ENCODE measurements around the gene ARHGEF28.

ARHGEF28 gene

DNA sequence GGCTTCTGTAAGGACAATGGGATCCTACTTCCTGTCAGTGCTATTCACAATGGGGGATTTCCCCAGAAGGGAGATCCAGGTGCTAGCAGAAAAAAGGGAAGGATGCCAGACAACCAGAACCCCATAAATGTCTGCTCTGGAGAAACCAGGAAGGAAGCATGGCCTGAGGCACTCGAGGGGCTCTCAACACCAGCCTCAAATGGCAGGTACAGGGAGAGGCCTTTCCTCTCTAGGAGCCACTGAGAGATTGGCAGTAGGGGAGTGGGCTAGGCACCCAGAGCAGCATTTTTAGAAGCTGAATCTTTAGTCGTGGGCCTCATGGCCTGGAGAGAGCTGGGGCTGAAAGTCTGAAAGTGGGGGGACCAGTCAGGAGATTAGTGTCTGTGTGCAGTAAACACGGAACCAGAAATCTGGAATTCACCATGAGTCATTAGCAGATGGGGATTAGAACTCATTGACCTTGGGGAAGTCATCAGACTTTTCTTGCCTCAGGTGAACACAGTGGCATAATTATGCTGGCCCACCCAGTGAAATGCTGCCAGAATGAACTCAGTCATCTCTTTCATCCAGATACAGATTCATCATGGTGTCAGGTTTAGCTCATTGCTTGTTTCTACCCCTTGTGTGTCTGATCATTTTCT is 28.3 kb downstream of the ARHGEF28 start:
- no peak for DNase-seq (ENCODE audit: low spot score)

DNA sequence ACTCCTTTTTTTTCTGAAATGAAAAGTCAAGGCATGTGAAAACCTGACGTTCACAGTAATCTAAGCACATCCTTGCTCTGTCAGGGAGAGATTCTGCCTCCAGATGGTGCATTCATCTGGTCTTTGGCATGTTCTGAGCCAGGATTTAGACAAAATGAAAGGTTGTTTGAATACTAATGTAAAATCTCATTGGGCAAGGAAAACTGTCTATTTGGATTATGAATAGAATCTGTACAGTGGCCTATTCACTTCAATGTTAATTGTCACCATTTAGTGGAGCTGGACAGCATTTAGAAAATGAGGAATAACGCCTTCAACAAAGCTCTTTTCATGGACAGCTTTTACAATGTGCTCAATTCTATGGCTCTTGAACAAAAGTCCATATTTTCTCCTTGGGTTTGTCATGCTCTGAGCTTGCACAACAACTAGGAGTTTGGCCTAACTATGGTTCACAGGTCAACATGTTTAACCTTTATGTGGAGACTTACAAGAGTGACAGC is 28.9 kb downstream of the ARHGEF28 start:
- peak; percentile 84 for DNase-seq (ENCODE audit: low spot score)

DNA sequence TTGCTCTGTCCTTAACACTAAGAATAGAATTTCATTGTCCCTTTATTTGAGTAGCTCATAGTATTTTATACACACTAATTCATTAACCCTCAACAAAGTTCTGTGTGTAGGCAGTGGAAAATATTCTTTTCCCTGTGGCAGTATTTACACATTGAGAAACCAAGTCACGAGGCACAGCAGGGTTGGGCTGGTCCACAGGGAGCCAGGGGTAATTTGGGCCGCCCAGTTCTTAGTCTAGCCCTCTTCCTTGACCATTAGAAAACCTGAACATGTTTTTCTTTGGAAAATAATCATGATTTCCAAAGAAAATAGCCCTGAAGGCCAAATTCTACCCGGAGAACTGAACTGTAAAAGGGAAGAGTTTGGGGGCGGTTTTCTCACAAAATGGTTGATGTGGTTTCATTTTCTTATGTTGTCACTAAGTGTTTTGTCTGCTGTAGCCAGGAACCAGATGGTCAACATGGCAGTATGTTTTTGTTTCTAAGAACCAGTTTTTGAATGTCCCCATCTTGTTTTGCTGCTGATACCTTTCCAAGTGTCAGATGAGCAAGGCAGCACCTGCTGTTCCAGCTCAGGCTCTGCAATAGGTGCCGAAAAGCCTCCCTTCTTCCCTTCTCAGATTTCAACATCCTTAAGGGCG is 29.6 kb downstream of the ARHGEF28 start:
- no peak for DNase-seq (ENCODE audit: low spot score)

GRCh38 chr5:73661753-73662152 is 35.8 kb downstream of the ARHGEF28 start:
- no peak for DNase-seq (ENCODE audit: low spot score)

DNA sequence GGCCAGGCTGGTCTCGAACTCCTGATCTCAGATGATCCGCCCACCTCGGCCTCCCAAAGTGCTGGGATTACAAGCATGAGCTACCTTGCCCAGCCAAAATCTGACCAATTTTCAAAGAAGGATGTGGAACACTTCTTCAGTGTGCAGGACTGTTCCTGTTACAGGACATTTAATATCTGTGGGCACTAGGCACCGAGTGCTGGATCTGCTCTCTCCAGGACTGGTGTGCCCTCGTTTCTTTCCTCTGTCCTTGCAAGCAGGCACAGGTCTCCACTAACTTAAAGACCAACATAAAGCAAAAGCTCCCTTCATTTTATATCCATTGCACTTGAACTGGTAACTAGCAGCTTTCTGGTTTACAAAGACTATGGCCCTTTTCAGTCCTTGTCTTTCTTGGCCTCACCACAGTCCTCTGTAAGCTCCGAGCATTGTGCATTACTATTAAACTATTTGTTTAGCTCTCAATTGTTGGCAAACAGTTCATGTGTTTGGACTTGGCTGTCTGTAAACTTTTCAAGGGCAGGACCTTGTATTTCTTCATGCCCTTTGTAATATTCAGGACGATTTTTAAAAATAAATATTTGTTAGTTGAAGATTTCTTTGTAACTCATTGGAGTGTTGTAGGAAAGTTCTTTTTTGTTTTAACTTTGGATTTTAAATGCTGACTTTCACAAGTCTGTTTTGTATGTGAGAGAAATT is 37.3 kb downstream of the ARHGEF28 start:
- no peak for DNase-seq (ENCODE audit: low spot score)

- no peak for DNase-seq (ENCODE audit: low spot score)
Observed at GRCh38 chr5:73663860-73664240, 37.9 kb downstream of the ARHGEF28 start.

DNA sequence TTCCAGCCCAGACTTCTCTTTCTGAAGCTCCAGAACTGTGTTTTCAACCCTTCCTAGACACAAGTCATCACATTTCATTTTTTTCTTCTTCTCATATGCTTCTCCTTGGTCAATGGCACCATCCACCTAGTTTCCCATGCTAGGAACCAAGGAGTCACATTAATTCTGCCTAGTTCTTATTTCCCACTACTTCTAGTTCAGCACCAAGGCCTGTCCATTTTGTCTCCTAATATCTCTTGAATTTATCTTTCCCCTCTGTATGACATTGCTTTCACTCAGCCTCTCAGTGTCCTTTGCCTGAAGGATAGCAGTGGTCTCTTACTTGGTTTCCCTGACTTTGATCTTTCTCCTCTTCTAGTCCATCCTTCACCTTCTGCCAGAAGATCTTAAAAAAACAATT is 38.8 kb downstream of the ARHGEF28 start:
- no peak for DNase-seq (ENCODE audit: low spot score)

DNA sequence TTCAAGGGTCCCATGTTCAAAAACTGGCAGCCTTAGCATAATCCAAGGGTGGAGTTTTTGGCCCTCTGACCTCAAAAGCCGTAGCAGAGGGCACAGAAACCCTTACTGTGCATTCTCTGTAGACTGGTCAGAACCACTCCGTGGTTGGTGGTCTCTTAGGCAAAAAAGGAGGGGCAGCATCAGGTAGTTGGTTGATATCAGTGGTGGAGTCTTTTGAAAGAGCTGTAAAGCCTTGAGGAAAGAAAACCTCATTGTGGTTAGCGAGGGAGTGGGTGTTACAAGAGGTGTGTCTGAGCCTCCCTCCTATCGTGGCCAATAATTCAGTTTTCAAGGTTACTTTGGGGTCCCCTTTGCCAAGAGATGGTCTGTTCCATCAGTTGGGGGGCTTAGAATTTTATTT is 40.9 kb downstream of the ARHGEF28 start:
- no peak for DNase-seq (ENCODE audit: low spot score)

- DNase-seq (ENCODE audit: low spot score): no peak
Observed at GRCh38 chr5:73668017-73668416, 42.0 kb downstream of the ARHGEF28 start.

DNA sequence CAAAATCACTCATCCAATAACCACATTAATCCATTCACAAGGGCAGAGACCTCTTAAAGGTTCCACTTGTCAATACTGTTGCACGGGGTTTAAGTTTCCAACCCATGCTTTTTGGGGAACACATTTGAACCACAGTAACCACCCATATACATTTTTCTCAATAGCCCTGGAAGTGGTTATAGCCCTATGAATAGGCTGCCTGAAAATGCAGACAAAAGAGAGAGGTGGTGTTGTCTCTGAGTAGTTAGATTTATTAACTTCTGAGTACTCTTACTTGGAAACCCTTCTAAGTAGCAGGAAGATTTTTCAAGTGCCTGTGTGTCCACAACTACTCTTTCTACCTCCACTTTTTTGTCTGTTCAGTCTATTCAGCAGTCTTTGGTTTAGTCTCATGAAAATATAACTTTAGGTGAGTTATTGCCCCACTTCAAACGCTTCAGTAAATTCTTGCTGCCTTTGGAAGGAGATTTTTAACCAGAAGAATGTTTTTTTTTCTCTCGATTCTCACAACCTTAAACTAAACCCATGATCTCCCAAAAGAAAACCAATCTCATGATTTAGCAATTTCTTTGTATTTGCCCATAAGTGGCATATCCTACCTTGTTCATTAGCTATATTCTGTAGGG is 42.6 kb downstream of the ARHGEF28 start:
- no peak for DNase-seq (ENCODE audit: low spot score)

- DNase-seq (ENCODE audit: low spot score): no peak
Observed at GRCh38 chr5:73670731-73671130, 44.7 kb downstream of the ARHGEF28 start.

DNA sequence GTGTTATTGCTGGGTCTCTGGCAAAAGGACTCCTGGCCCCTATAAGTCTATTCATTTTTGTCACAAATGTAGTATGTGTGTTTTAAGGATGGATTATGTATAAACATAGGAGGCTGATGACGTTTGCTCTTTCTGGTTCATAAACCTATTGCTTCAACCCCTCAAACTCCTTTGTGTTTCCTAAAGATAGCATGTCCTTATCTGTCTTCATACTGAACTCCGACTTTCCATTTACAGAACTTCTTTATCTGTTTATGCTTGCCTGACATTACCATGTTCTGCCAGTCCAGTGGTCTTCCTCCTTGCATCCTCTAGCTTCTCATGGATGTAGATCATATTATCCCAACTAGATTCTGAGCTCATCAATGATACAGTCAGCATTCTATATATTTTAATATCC is 46.1 kb downstream of the ARHGEF28 start:
- DNase-seq (ENCODE audit: low spot score): no peak

DNA sequence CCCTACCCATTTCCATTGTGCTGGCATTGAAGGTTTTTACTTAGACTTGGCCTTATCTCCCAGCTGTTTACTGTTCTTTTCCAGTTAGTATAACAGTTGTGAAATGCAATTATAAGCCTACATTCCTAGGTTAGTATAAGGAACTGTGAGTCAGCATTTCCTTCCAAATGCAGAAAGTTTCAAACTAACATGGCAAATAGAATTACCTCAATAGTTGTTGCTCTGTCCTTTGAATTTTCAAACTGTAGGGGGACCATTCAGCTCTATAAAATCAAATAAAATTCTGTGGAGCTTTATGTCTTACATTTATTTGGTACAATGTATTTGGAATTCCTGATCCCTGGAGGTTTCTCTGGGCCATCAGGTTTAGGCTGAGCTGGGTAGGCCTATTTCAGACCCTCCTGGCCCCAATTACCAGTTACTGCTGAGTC is 47.2 kb downstream of the ARHGEF28 start:
- DNase-seq (ENCODE audit: low spot score): no peak

DNA sequence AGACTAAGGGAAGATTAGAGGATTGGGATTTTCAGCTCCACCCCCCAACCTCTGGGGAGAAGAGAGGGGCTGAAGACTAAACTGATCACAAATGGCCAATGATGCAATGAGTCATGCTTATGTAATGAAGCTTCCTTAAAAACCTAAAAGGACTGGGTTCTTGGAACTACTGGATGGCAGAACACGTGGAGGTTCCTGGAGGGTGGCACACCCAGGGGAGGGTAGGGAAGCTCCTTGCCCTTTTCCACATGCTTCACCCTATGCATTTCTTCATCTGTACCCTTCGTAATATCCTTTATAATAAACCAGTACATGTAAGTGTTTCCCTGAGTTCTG is 48.6 kb downstream of the ARHGEF28 start:
- DNase-seq (ENCODE audit: low spot score): no peak

DNA sequence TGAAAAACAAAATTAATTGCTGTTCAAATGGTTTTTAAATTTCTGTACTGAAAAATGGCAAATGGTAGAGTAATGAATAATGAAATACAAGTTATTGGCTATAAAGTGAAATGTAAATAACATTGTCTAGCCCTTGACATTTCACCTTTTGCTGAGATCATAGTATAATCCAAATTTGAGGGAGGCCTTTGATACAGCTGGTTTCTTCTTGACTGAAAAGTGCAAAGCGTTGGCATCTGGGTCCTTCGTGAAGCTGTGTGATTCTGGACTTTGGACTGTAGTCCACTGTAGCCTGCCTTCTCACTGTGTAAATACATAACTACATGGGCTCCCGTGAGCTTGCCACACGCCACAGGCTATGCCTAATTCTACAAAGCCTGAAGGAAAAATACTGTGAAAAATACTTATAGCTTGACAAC is 52.3 kb downstream of the ARHGEF28 start:
- DNase-seq (ENCODE audit: low spot score): no peak

DNA sequence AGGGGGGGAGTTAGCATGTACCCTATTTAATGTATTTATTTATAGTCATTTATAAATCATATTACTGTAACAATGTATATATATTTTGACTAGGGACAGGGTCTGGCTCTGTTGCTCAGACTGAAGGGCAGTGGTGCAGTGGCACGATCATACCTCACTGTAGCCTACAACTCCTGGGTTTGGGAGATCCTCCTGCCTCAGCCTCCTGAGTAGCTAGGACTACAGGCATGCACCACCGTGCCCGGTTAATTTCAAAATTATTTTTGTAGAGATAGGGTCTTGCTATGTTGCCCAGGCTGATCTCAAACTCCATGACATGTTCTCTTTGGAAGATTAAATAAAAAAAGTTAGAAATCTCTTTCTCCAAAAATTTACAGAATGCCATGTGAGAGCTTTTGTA is 52.8 kb downstream of the ARHGEF28 start:
- DNase-seq (ENCODE audit: low spot score): no peak

GRCh38 chr5:73682176-73682575 is 56.2 kb downstream of the ARHGEF28 start:
- DNase-seq (ENCODE audit: low spot score): no peak

- no peak for DNase-seq (ENCODE audit: low spot score)
Observed at GRCh38 chr5:73684691-73685090, 58.7 kb downstream of the ARHGEF28 start.

DNA sequence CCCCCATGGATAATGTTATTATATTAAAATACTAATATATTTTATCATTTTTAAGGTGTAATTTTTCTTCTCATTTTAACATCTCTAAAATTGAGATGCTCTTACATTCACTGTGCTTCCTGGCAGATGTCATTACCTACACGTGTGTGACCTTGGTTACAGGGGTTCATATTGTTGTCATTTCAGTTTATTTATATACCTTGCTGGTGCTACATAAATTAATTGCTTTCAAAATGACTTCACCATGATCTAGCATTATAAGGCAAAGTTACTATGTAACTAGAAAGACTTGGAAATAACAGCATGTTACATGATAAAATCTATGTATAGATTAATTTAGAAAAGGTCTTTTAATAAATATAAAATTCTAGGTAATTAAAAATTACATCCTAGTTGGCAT is 60.9 kb downstream of the ARHGEF28 start:
- no peak for DNase-seq (ENCODE audit: low spot score)

DNA sequence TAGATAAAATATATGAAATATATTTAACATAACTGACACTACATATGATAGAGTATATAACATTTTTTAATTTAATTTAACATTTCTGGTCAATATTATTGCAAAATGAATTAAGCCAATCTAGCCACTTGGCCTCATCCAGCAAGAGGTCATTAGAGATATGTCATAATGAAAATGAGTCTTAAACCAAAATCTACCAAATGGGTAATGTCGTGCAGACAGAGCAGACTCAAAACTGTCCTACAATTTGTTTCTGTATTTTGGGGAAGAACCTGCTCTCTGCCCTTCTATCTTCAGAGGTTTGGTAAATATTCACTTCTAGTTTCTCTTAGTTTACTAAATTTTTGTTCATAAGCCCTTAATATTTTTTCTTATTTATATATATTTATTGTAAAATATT is 61.4 kb downstream of the ARHGEF28 start:
- DNase-seq (ENCODE audit: low spot score): no peak

DNA sequence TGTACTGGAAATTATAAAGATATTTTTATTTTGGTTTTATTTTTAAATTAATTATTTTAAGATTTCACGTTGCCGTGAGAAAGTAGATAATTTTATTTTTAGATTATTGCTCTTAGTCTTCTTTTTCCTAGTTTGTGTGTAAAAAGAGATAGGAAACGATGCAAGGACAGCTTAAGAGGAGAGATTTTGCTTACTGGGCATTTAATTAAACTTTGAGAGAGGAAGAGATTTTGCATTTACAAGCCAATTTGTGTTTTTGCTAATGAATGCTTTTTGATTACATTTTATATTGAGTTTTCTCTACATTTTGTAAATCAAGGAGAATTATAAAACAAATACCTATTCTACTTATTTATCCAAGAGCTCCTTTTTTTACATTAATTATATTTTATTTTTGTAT is 64.0 kb downstream of the ARHGEF28 start:
- DNase-seq (ENCODE audit: low spot score): no peak

DNA sequence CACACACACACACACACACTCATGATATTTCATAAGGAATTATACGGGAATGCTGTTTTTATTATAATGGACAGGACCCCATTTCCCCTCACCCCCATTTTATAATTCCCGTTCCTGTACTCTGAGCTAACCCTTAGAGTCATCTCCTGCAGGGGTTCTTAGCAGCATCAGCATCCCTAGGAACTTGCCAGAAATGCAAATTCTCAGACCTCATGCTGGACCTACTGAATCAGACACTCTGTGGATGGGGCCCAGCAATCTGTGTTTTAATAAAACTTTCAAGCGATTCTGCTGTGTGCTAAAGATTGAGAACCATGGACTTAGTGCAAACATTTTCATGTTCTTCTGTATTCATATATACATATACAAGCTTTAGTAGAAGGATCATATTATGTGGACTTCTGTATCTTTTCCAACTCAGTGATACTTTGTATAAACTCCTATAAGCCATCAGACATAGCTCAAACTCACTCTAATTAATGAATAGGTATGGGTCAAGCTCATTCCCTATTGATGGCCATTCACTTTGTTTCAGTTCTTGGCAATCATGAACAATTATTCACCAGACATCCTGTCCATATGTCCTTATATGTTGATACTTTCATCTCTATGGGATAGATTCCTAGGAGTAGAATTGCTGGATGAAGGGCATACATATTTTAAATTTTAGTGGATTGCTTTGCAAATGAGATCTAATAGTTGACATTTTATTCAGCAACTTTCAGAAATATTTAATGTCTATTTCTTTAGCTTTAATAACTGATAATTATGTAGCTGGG is 65.5 kb downstream of the ARHGEF28 start:
- DNase-seq (ENCODE audit: low spot score): no peak
